IMR-90 (cell line): ENCODE data around the gene KIFC3. TPM values are rescaled to one million over a fixed set of nuclear protein-coding genes. Genes with fewer than 3 reads are reported as not detected.

Experiments
- ATAC-seq: fragments of 200-7000 bp; cut with Tn5 transposase; 2 replicates; pipeline ENCODE4 v1.9.1; 2020; ENCODE audit warnings: low read depth, mild to moderate bottlenecking, moderate library complexity
- BruUV-seq: library from RNA; stranded (reverse); fragments of 400-500 nt; replicated peaks from 2 replicates; lab custom pipeline; 2021; lab: Mats Ljungman, UMichigan
- CTCF ChIA-PET: fragments of 300-600 bp; formaldehyde crosslinking; extraction: SDS; loops from one replicate; lab custom pipeline; 2021; ENCODE audit warnings: antibody characterized with exemption; lab: Yijun Ruan, JAX
- POLR2A ChIA-PET: fragments of 300-600 bp; sonication (Branson Sonifier 250); formaldehyde crosslinking; loops from one replicate; lab custom pipeline; 2022; ENCODE audit warnings: antibody characterized with exemption; ENCODE audit not compliant: unreplicated experiment; lab: Charles Lee
- DNase-seq: peaks from one replicate; pipeline ENCODE4 v3.0.0; 2013
- H2AFZ ChIP-seq: replicated peaks from 2 replicates; pipeline ENCODE3; 2013; ENCODE audit warnings: low read length, mild to moderate bottlenecking; ENCODE audit not compliant: poor library complexity
- H2AK5ac ChIP-seq: 2 replicates; pipeline ENCODE4 v1.6.1; 2013; ENCODE audit warnings: low read depth, low read length, inconsistent platforms
- H2AK9ac ChIP-seq: replicated peaks from 2 replicates; pipeline ENCODE3; 2013; ENCODE audit warnings: mild to moderate bottlenecking, low read depth, low read length, moderate library complexity; ENCODE audit not compliant: poor library complexity
- H2BK120ac ChIP-seq: 2 replicates; pipeline ENCODE4 v1.6.1; 2013; ENCODE audit warnings: low read depth, low read length, inconsistent platforms
- H2BK15ac ChIP-seq: 3 replicates; pipeline ENCODE4 v1.6.1; 2013; ENCODE audit warnings: low read depth, low read length, inconsistent platforms
- H2BK20ac ChIP-seq: 2 replicates; pipeline ENCODE4 v1.6.1; 2013; ENCODE audit warnings: low read depth, mild to moderate bottlenecking, inconsistent platforms, low read length, moderate library complexity
- H2BK5ac ChIP-seq: 2 replicates; pipeline ENCODE4 v1.6.1; 2013; ENCODE audit warnings: mild to moderate bottlenecking, low read depth, low read length, inconsistent platforms; ENCODE audit not compliant: poor library complexity, severe bottlenecking
- H3K14ac ChIP-seq: replicated peaks from 2 replicates; pipeline ENCODE4 v1.6.1; 2013; ENCODE audit warnings: low read depth, low read length, inconsistent platforms
- H3K18ac ChIP-seq: 2 replicates; pipeline ENCODE4 v1.6.1; 2013; ENCODE audit warnings: low read depth, low read length, control low read depth
- H3K23ac ChIP-seq: 2 replicates; pipeline ENCODE4 v1.6.1; 2013; ENCODE audit warnings: low read depth, low read length, inconsistent platforms
- H3K27ac ChIP-seq: 2 replicates; pipeline ENCODE4 v1.5.1; 2013; ENCODE audit warnings: mild to moderate bottlenecking, control low read depth, low read length; ENCODE audit not compliant: insufficient read depth
- H3K27me3 ChIP-seq: 2 replicates; pipeline ENCODE4 v1.6.1; 2013; ENCODE audit warnings: low read length; ENCODE audit not compliant: control insufficient read depth, insufficient read depth
- H3K36me3 ChIP-seq: 2 replicates; pipeline ENCODE4 v1.6.1; 2013; ENCODE audit warnings: low read length, mixed read lengths; ENCODE audit not compliant: control insufficient read depth, insufficient read depth
- H3K4ac ChIP-seq: 2 replicates; pipeline ENCODE4 v1.6.1; 2013; ENCODE audit warnings: low read depth, low read length, inconsistent platforms
- H3K4me1 ChIP-seq: 2 replicates; pipeline ENCODE4 v1.6.1; 2013; ENCODE audit warnings: low read length, mixed read lengths; ENCODE audit not compliant: control insufficient read depth, insufficient read depth
- H3K4me2 ChIP-seq: 2 replicates; pipeline ENCODE4 v1.6.1; 2013; ENCODE audit warnings: low read depth, mild to moderate bottlenecking, control low read depth, low read length, moderate library complexity
- H3K4me3 ChIP-seq: 2 replicates; pipeline ENCODE4 v1.5.1; 2013; ENCODE audit warnings: low read depth, mild to moderate bottlenecking, control low read depth, low read length, moderate library complexity; ENCODE audit not compliant: insufficient read depth
- H3K56ac ChIP-seq: 2 replicates; pipeline ENCODE4 v1.6.1; 2013; ENCODE audit warnings: low read length, inconsistent platforms; ENCODE audit not compliant: insufficient read depth; ENCODE audit errors: extremely low read depth
- H3K79me1 ChIP-seq, 2 experiments: 2 replicates each; pipeline ENCODE4 v1.6.1; 2013; ENCODE audit warnings: low read length in 2 of 2, inconsistent platforms in 1 of 2, low read depth in 1 of 2
- H3K9ac ChIP-seq: 2 replicates; pipeline ENCODE4 v1.6.1; 2013; ENCODE audit warnings: low read depth, low read length, control low read depth
- H3K9me1 ChIP-seq: 2 replicates; pipeline ENCODE4 v1.6.1; 2013; ENCODE audit warnings: low read length, inconsistent platforms; ENCODE audit not compliant: insufficient read depth
- H3K9me3 ChIP-seq: 2 replicates; pipeline ENCODE4 v1.6.1; 2013; ENCODE audit warnings: low read length; ENCODE audit not compliant: control insufficient read depth, insufficient read depth
- H4K20me1 ChIP-seq: 2 replicates; pipeline ENCODE4 v1.6.1; 2013; ENCODE audit warnings: low read length, inconsistent platforms; ENCODE audit not compliant: insufficient read depth
- H4K5ac ChIP-seq: 2 replicates; pipeline ENCODE4 v1.6.1; 2013; ENCODE audit warnings: mild to moderate bottlenecking, low read depth, low read length, control low read depth
- H4K8ac ChIP-seq, 2 experiments: 2 replicates each; pipeline ENCODE4 v1.6.1; 2013; ENCODE audit warnings: low read depth in 2 of 2, low read length in 2 of 2, control low read depth in 1 of 2, inconsistent platforms in 1 of 2
- H4K91ac ChIP-seq: 2 replicates; pipeline ENCODE4 v1.6.1; 2013; ENCODE audit warnings: low read depth, low read length, inconsistent platforms; ENCODE audit not compliant: insufficient read depth
- MXI1 ChIP-seq: IDR thresholded peaks from 2 replicates; pipeline ENCODE4 v1.6.1; 2012; ENCODE audit warnings: low read depth, mild to moderate bottlenecking, low read length, moderate library complexity, borderline replicate concordance
- WGBS, 2 experiments: methylation state at CpG; one replicate each; pipeline versions ENCODE4 v1.1.5 to v1.1.7; 2013; ENCODE audit warnings: missing lambda C conversion rate in 2 of 2; ENCODE audit not compliant: insufficient read length in 1 of 2; ENCODE audit errors: extremely low coverage in 2 of 2; 5-methylcytosine and 5-hydroxymethylcytosine counted together
- dilution Hi-C: fragments of 300-500 bp; cut with HindIII; formaldehyde crosslinking; loops from one replicate; pipeline ENCODE4 v1.14.3; 2018; ENCODE audit warnings: low sequenced_read_pairs; ENCODE audit not compliant: unreplicated experiment
- in situ Hi-C: fragments of 300-500 bp; cut with MboI; formaldehyde crosslinking; loops from 3 replicates; pipeline ENCODE4 v1.14.3; 2019; ENCODE audit warnings: low sequenced_read_pairs, inconsistent platforms, mixed read lengths
- intact Hi-C: fragments of 100-400 bp; cut with micrococcal nuclease; formaldehyde crosslinking; loops from 2 replicates; pipeline ENCODE4 v1.10.0; 2022
- polyA plus RNA-seq, 3 experiments: library from polyadenylated mRNA; depleted of rRNA; stranded (reverse); fragments of >200 nt; gene quantifications; 2 replicates each; pipeline ENCODE4 v1.2.3, GENCODE V29; 2012; ENCODE audit warnings: low replicate concordance in 1 of 3
- total RNA-seq: library from RNA; depleted of rRNA; stranded (reverse); fragments of >200 nt; gene quantifications from 2 replicates; pipeline ENCODE4 v1.2.3, GENCODE V29; 2012

KIFC3 gene
- total and polyA plus RNA-seq, 2 of the 4 experiments (the other 2 are of a cell fraction): 48.6 to 62.5 TPM

GRCh38 chr16:57742543-57742942 lies 59.7 kb downstream of the KIFC3 start:
- Histone ChIP-seq H3K79me1 (peaks cover 0 to under 1% of the 10 kb centered on the region in 2 experiments; a peak in 1 of 4 replicates), H3K4me3 (no peak overlapping the region), H3K18ac (no peak overlapping the region), H3K4me1 (peaks cover under 1% of the 10 kb centered on the region; the same call in 1 of the 2 replicates), H3K9me3 (no peaks in the 10 kb centered on the region), H3K4ac (no peak overlapping the region), H3K27ac (no peak overlapping the region), H4K5ac (no peak overlapping the region), H2BK20ac (no peak overlapping the region), H3K4me2 (no peak overlapping the region), H4K20me1 (no peaks in the 10 kb centered on the region), H3K9ac (no peak overlapping the region), H2BK5ac (no peak overlapping the region), H2AK9ac (no peak overlapping the region), H3K56ac (no peak overlapping the region), H3K27me3 (no peaks in the 10 kb centered on the region), H2BK120ac (no peak overlapping the region), H2BK15ac (no peak overlapping the region), H3K9me1 (no peaks in the 10 kb centered on the region), H2AK5ac (no peak overlapping the region), H3K14ac (no peak overlapping the region), H4K8ac (no peak overlapping the region), H3K23ac (no peak overlapping the region), H4K91ac (no peak overlapping the region), H3K36me3 (peaks cover 5% of the 10 kb centered on the region), H2AFZ (no peak overlapping the region)
- dilution Hi-C loops (no loop called here), intact Hi-C loops (no loop called here), in situ Hi-C loops (no loop called here)
- TF ChIP-seq MXI1: no peak
- WGBS, 2 experiments: no CpG with 5 or more reads among the region's 4 CpGs
- no peak for DNase-seq
- no peak for ATAC-seq
- POLR2A ChIA-PET: no interaction called here
- BruUV-seq: no TSS peak
- CTCF ChIA-PET: no interaction called here
